Measurements from ENCODE around the gene CREB3L2.
"Not testable (repeated sequence)": the region's sequence is repeated elsewhere in the genome, so short reads cannot be mapped to it uniquely, and the experiment has no call there.

CREB3L2 gene

GRCh38 chr7:137926206-137926605 is 75.7 kb downstream of the CREB3L2 start:
- not testable (repeated sequence) for H3K4me2 ChIP-seq (ENCODE audit: low read length); H3K18ac ChIP-seq (ENCODE audit: low read length); H3K27ac ChIP-seq (ENCODE audit: low read depth, low read length); H3K79me1 ChIP-seq (ENCODE audit: low read length); H3K27me3 ChIP-seq (ENCODE audit: insufficient read depth, low read length); H2BK12ac ChIP-seq (ENCODE audit: low read length); H3K9ac ChIP-seq (ENCODE audit: low read length); H3K9me3 ChIP-seq (ENCODE audit: insufficient read depth, low read depth, low read length); H3K23ac ChIP-seq (ENCODE audit: low read length); H3K79me2 ChIP-seq (ENCODE audit: control insufficient read depth, insufficient read depth, low read length, poor library complexity); H3K4ac ChIP-seq (ENCODE audit: low read depth, low read length); H2AK5ac ChIP-seq (ENCODE audit: low read length); H2AFZ ChIP-seq (ENCODE audit: insufficient read depth, low read length, poor library complexity); H4K91ac ChIP-seq (ENCODE audit: low read depth, low read length); H4K8ac ChIP-seq (ENCODE audit: low read depth, low read length); DNase-seq; H3K4me3 ChIP-seq (ENCODE audit: low read depth, low read length); H3K14ac ChIP-seq (ENCODE audit: low read length); H2BK5ac ChIP-seq (ENCODE audit: low read depth, low read length, poor library complexity); H2BK120ac ChIP-seq (ENCODE audit: insufficient read depth, low read length, poor library complexity); H3K4me1 ChIP-seq (ENCODE audit: control insufficient read depth in 1 of 2, insufficient read depth in 2 of 2, low read length in 2 of 2); H4K12ac ChIP-seq (ENCODE audit: low read depth, low read length)
- no CpG with 5 or more reads among the region's 6 CpGs for WGBS (ENCODE audit: extremely low coverage, insufficient coverage, insufficient read length)
- H3K36me3 ChIP-seq (ENCODE audit: control insufficient read depth in 1 of 2, insufficient read depth in 2 of 2, low read length in 2 of 2) = peaks cover 14 to 26% of the 10 kb centered on the region in 2 experiments

GRCh38 chr7:137925754-137926153 is 76.1 kb downstream of the CREB3L2 start:
- H4K91ac ChIP-seq (ENCODE audit: low read depth, low read length) = no peak overlapping the region
- WGBS (ENCODE audit: extremely low coverage, insufficient coverage, insufficient read length) = no CpG with 5 or more reads among the region's 4 CpGs
- no peak overlapping the region for H3K14ac ChIP-seq (ENCODE audit: low read length)
- H2BK5ac ChIP-seq (ENCODE audit: low read depth, low read length, poor library complexity) = no peak overlapping the region
- peak overlapping the region; percentile 17 for H3K4ac ChIP-seq (ENCODE audit: low read depth, low read length)
- H2BK12ac ChIP-seq (ENCODE audit: low read length) = no peak overlapping the region
- peaks cover 3% of the 10 kb centered on the region for H3K79me2 ChIP-seq (ENCODE audit: control insufficient read depth, insufficient read depth, low read length, poor library complexity)
- H3K27ac ChIP-seq (ENCODE audit: low read depth, low read length) = no peak overlapping the region
- H3K27me3 ChIP-seq (ENCODE audit: insufficient read depth, low read length) = no peaks in the 10 kb centered on the region
- H4K8ac ChIP-seq (ENCODE audit: low read depth, low read length) = no peak overlapping the region
- H2BK120ac ChIP-seq (ENCODE audit: insufficient read depth, low read length, poor library complexity) = no peak overlapping the region
- no peak overlapping the region for H3K23ac ChIP-seq (ENCODE audit: low read length)
- H2AK5ac ChIP-seq (ENCODE audit: low read length) = no peak overlapping the region
- no peak overlapping the region for H3K9ac ChIP-seq (ENCODE audit: low read length)
- H3K4me3 ChIP-seq (ENCODE audit: low read depth, low read length) = no peak overlapping the region
- H3K4me2 ChIP-seq (ENCODE audit: low read length) = no peak overlapping the region
- peaks cover 14 to 26% of the 10 kb centered on the region in 2 experiments for H3K36me3 ChIP-seq (ENCODE audit: control insufficient read depth in 1 of 2, insufficient read depth in 2 of 2, low read length in 2 of 2)
- H4K12ac ChIP-seq (ENCODE audit: low read depth, low read length) = no peak overlapping the region
- peaks cover 3 to 9% of the 10 kb centered on the region in 2 experiments for H3K4me1 ChIP-seq (ENCODE audit: control insufficient read depth in 1 of 2, insufficient read depth in 2 of 2, low read length in 2 of 2)
- no peaks in the 10 kb centered on the region for H3K79me1 ChIP-seq (ENCODE audit: low read length)
- no peak overlapping the region for H3K18ac ChIP-seq (ENCODE audit: low read length)
- no peak overlapping the region for H2AFZ ChIP-seq (ENCODE audit: insufficient read depth, low read length, poor library complexity)
- no peaks in the 10 kb centered on the region for H3K9me3 ChIP-seq (ENCODE audit: insufficient read depth, low read depth, low read length)
- no peak for DNase-seq

GRCh38 chr7:137925091-137925490 is 76.8 kb downstream of the CREB3L2 start:
- Histone ChIP-seq H3K4me3 (ENCODE audit: low read depth, low read length) (no peak overlapping the region), H3K79me1 (ENCODE audit: low read length) (no peaks in the 10 kb centered on the region), H3K36me3 (ENCODE audit: control insufficient read depth in 1 of 2, insufficient read depth in 2 of 2, low read length in 2 of 2) (peaks cover 14 to 26% of the 10 kb centered on the region in 2 experiments), H4K8ac (ENCODE audit: low read depth, low read length) (no peak overlapping the region), H3K4ac (ENCODE audit: low read depth, low read length) (no peak overlapping the region), H3K23ac (ENCODE audit: low read length) (no peak overlapping the region), H2AK5ac (ENCODE audit: low read length) (no peak overlapping the region), H3K27ac (ENCODE audit: low read depth, low read length) (no peak overlapping the region), H2BK120ac (ENCODE audit: insufficient read depth, low read length, poor library complexity) (no peak overlapping the region), H2BK12ac (ENCODE audit: low read length) (no peak overlapping the region), H4K91ac (ENCODE audit: low read depth, low read length) (no peak overlapping the region), H4K12ac (ENCODE audit: low read depth, low read length) (no peak overlapping the region), H3K9me3 (ENCODE audit: insufficient read depth, low read depth, low read length) (no peaks in the 10 kb centered on the region), H3K4me1 (ENCODE audit: control insufficient read depth in 1 of 2, insufficient read depth in 2 of 2, low read length in 2 of 2) (peaks cover 6 to 12% of the 10 kb centered on the region in 2 experiments), H3K4me2 (ENCODE audit: low read length) (no peak overlapping the region), H2BK5ac (ENCODE audit: low read depth, low read length, poor library complexity) (no peak overlapping the region), H3K14ac (ENCODE audit: low read length) (no peak overlapping the region), H3K79me2 (ENCODE audit: control insufficient read depth, insufficient read depth, low read length, poor library complexity) (peaks cover 3% of the 10 kb centered on the region), H3K9ac (ENCODE audit: low read length) (no peak overlapping the region), H3K18ac (ENCODE audit: low read length) (no peak overlapping the region), H3K27me3 (ENCODE audit: insufficient read depth, low read length) (no peaks in the 10 kb centered on the region), H2AFZ (ENCODE audit: insufficient read depth, low read length, poor library complexity) (no peak overlapping the region)
- no peak for DNase-seq

- no peak overlapping the region for H3K4me3 ChIP-seq (ENCODE audit: low read depth, low read length)
- H3K27me3 ChIP-seq (ENCODE audit: insufficient read depth, low read length) = no peaks in the 10 kb centered on the region
- no peak overlapping the region for H4K91ac ChIP-seq (ENCODE audit: low read depth, low read length)
- peaks cover 10 to 23% of the 10 kb centered on the region in 2 experiments for H3K36me3 ChIP-seq (ENCODE audit: control insufficient read depth in 1 of 2, insufficient read depth in 2 of 2, low read length in 2 of 2)
- no peaks in the 10 kb centered on the region for H3K79me1 ChIP-seq (ENCODE audit: low read length)
- no peak overlapping the region for H2BK12ac ChIP-seq (ENCODE audit: low read length)
- H3K9ac ChIP-seq (ENCODE audit: low read length) = no peak overlapping the region
- H2BK120ac ChIP-seq (ENCODE audit: insufficient read depth, low read length, poor library complexity) = no peak overlapping the region
- no peaks in the 10 kb centered on the region for H3K79me2 ChIP-seq (ENCODE audit: control insufficient read depth, insufficient read depth, low read length, poor library complexity)
- H4K8ac ChIP-seq (ENCODE audit: low read depth, low read length) = no peak overlapping the region
- H3K23ac ChIP-seq (ENCODE audit: low read length) = no peak overlapping the region
- H3K27ac ChIP-seq (ENCODE audit: low read depth, low read length) = no peak overlapping the region
- H3K14ac ChIP-seq (ENCODE audit: low read length) = no peak overlapping the region
- no peak overlapping the region for H2AFZ ChIP-seq (ENCODE audit: insufficient read depth, low read length, poor library complexity)
- no peak overlapping the region for H4K12ac ChIP-seq (ENCODE audit: low read depth, low read length)
- no peak overlapping the region for H3K18ac ChIP-seq (ENCODE audit: low read length)
- peak in 1 of 2 donors; percentile 23 for DNase-seq
- WGBS (ENCODE audit: extremely low coverage, insufficient coverage, insufficient read length) = no CpG with 5 or more reads among the region's 5 CpGs
- H3K9me3 ChIP-seq (ENCODE audit: insufficient read depth, low read depth, low read length) = no peaks in the 10 kb centered on the region
- H3K4me2 ChIP-seq (ENCODE audit: low read length) = no peak overlapping the region
- H3K4ac ChIP-seq (ENCODE audit: low read depth, low read length) = no peak overlapping the region
- H2AK5ac ChIP-seq (ENCODE audit: low read length) = no peak overlapping the region
- no peak overlapping the region for H2BK5ac ChIP-seq (ENCODE audit: low read depth, low read length, poor library complexity)
- peaks cover 9 to 15% of the 10 kb centered on the region in 2 experiments for H3K4me1 ChIP-seq (ENCODE audit: control insufficient read depth in 1 of 2, insufficient read depth in 2 of 2, low read length in 2 of 2)
These were observed 78.5 kb downstream of the CREB3L2 start for GRCh38 chr7:137923380-137923779.
